ENCODE results near the gene NES. TPM values are rescaled to one million over a fixed set of nuclear protein-coding genes. Genes with fewer than 3 reads are reported as not detected.
A peak's percentile ranks its signal among the peaks of the same experiment; 100 is the strongest.

NES gene
- total RNA-seq: 100 to 1,000 TPM in 9 of 10 donors, 10 to 100 TPM in 1; 84.6 to 389 (median 196) TPM
- 100 to 1,000 TPM in 1 of 2 donors, 10 to 100 TPM in 1; 46.8 to 116 TPM for polyA plus RNA-seq
- long read RNA-seq, donor 1, full-length matches to known transcripts: 16 of 41 reads
- long read RNA-seq, donor 1, partial matches to known transcripts: 0 of 41 reads
- long read RNA-seq, donor 1, other reads (novel, unspliced or antisense): 25 of 41 reads
- long read RNA-seq, donor 2, full-length matches to known transcripts: 26 of 107 reads
- long read RNA-seq, donor 2, partial matches to known transcripts: 3 of 107 reads
- long read RNA-seq, donor 2, other reads (novel, unspliced or antisense): 78 of 107 reads
- long read RNA-seq, donor 3, full-length matches to known transcripts: 5 of 14 reads
- long read RNA-seq, donor 3, partial matches to known transcripts: 0 of 14 reads
- long read RNA-seq, donor 3, other reads (novel, unspliced or antisense): 9 of 14 reads

- DNase-seq (peak; percentile 85 to 91), ATAC-seq (peak; percentile 84 to 94 (median 90))
- Histone ChIP-seq H3K27ac (peak within 1 kb of the TSS; percentile 68 to 99 (median 92)), H3K4me1 (peaks cover 23 to 61% (median 45%) of the 10 kb centered on the region in 9 donors), H3K27me3 (peaks cover 0 to 64% (median 0%) of the 10 kb centered on the region in 7 donors), H3K36me3 (peaks cover 0 to 34% (median 12%) of the 10 kb centered on the region in 9 donors), H3K9me3 (no peaks in the 10 kb centered on the region), H3K4me3 (peak within 1 kb of the TSS; percentile 61 to 94 (median 84))
- no peak for TF ChIP-seq CTCF (IDR thresholded peaks at IDR 0.05)
- intact Hi-C loops (cut with DNase I): loop anchor here in 5 of 10 donors (1.0 to 5.0 kb wide), 6 partner anchors 16 to 220 kb away; partner anchors contain the start of gene PRCC (in 1 of the 5)
- WGBS, 2 donors: 1% methylated on average over 61 to 70 of the region's 70 CpGs
Observed at GRCh38 chr1:156676820-156677615, at the start of gene NES. NES (minus strand) TSS chr1:156677407; CDS start chr1:156677264, 143 bp downstream.

- ATAC-seq (peak in 1 of 8 donors; percentile 15), DNase-seq (peak in 1 of 2 donors; percentile 56)
- TF ChIP-seq CTCF (IDR thresholded peaks at IDR 0.05): peak in 8 of 9 donors; percentile 13 to 59 (median 55)
- Histone ChIP-seq H3K27me3 (no peaks in the 10 kb centered on the region), H3K4me1 (peaks cover 21 to 52% (median 44%) of the 10 kb centered on the region in 9 donors), H3K36me3 (peaks cover 0 to 39% (median 20%) of the 10 kb centered on the region in 9 donors), H3K9me3 (no peaks in the 10 kb centered on the region), H3K27ac (peak overlapping the region in 1 of 10 donors; percentile 2), H3K4me3 (peak overlapping the region in 6 of 10 donors; percentile 36 to 86 (median 60))
- intact Hi-C loops (cut with DNase I): loop anchor here in 8 of 10 donors (1.0 to 10.0 kb wide), 8 partner anchors 15 to 198 kb away; partner anchors contain the start of genes PRCC (in 4 of the 8), INSRR (in 2 of the 8), PEAR1 (in 2 of the 8) and LRRC71 (in 1 of the 8)
- 55 to 56% methylated on average over 15 of the region's 15 CpGs for WGBS, 2 donors
Observed at GRCh38 chr1:156726549-156727226, 49.5 kb upstream of the NES start.

- peak overlapping the region in 4 of 10 donors; percentile 2 to 37 (median 22) for H3K27ac ChIP-seq
- H3K4me1 ChIP-seq: peaks cover 21 to 52% (median 44%) of the 10 kb centered on the region in 9 donors
- no peaks in the 10 kb centered on the region for H3K27me3 ChIP-seq
- peak overlapping the region in 9 of 10 donors; percentile 14 to 86 (median 36) for H3K4me3 ChIP-seq
- 11 to 12% methylated on average over 18 of the region's 18 CpGs for WGBS, 2 donors
- peaks cover 0 to 48% (median 20%) of the 10 kb centered on the region in 9 donors for H3K36me3 ChIP-seq
- TF ChIP-seq CTCF (IDR thresholded peaks at IDR 0.05): peak; percentile 78 to 98 (median 96)
- ATAC-seq (peak; percentile 56 to 81 (median 70)), DNase-seq (peak; percentile 88 to 89)
- intact Hi-C loops (cut with DNase I): loop anchor here in 9 of 10 donors (1.0 to 10.0 kb wide), 10 partner anchors 16 to 199 kb away; partner anchors contain the start of genes PRCC (in 4 of the 9), INSRR (in 2 of the 9), PEAR1 (in 2 of the 9) and LRRC71 (in 1 of the 9)
- H3K9me3 ChIP-seq: no peaks in the 10 kb centered on the region
Observed at GRCh38 chr1:156725683-156726280, 48.6 kb upstream of the NES start.

Data from heart right ventricle (tissue), 16 donors.